ENCODE data around the gene S1PR2.
A peak's percentile ranks its signal among the peaks of the same experiment; 100 is the strongest.

The S1PR2 gene

GRCh38 chr19:10230861-10231611, at the start of gene S1PR2:
S1PR2 (minus strand) TSS chr19:10231331; CDS start chr19:10224905, 6,426 bp downstream.
- peak; percentile 77 for DNase-seq

GRCh38 chr19:10279737-10280442, 48.8 kb upstream of the S1PR2 start:
- DNase-seq, result no peak

GRCh38 chr19:10278935-10279334, 47.8 kb upstream of the S1PR2 start:
- DNase-seq, result no peak

- no peak for DNase-seq
These were observed 46.9 kb upstream of the S1PR2 start for GRCh38 chr19:10277795-10278589.

GRCh38 chr19:10274589-10274988, 43.5 kb upstream of the S1PR2 start:
- DNase-seq, result no peak

- peak; percentile 37 for DNase-seq
These were observed 40.5 kb upstream of the S1PR2 start for GRCh38 chr19:10271543-10272086.

GRCh38 chr19:10270616-10271394, 39.7 kb upstream of the S1PR2 start, which contains the start of gene ICAM1:
ICAM1 (plus strand) TSS chr19:10271120; CDS start chr19:10271160, 40 bp downstream.
- DNase-seq, result peak; percentile 85

- DNase-seq, result peak; percentile 84
These were observed 39.1 kb upstream of the S1PR2 start for GRCh38 chr19:10270180-10270615.

- DNase-seq, result peak; percentile 94
These were observed 38.4 kb upstream of the S1PR2 start for GRCh38 chr19:10269333-10270179.

GRCh38 chr19:10268071-10268470, 36.9 kb upstream of the S1PR2 start:
- DNase-seq, result no peak

- DNase-seq, result no peak
These were observed 35.6 kb upstream of the S1PR2 start for GRCh38 chr19:10266706-10267105.

GRCh38 chr19:10262771-10263170, 31.6 kb upstream of the S1PR2 start:
- DNase-seq, result no peak

- DNase-seq, result peak; percentile 83
These were observed 29.0 kb upstream of the S1PR2 start for GRCh38 chr19:10260141-10260584.

- DNase-seq, result peak; percentile 98
These were observed 28.2 kb upstream of the S1PR2 start for GRCh38 chr19:10259162-10259905.

GRCh38 chr19:10258080-10258710, 27.1 kb upstream of the S1PR2 start:
- DNase-seq, result no peak

GRCh38 chr19:10256970-10257615, 26.0 kb upstream of the S1PR2 start:
- no peak for DNase-seq

GRCh38 chr19:10256551-10256950, 25.4 kb upstream of the S1PR2 start:
- DNase-seq, result no peak

GRCh38 chr19:10255358-10255757, 24.2 kb upstream of the S1PR2 start:
- DNase-seq, result no peak

- DNase-seq, result no peak
These were observed 23.1 kb upstream of the S1PR2 start for GRCh38 chr19:10254244-10254643.

Measured in activated CD4-positive, alpha-beta T cell treated with anti-CD3 and anti-CD28 coated beads for 48 hours (primary cell).